Kidney tubule cell (primary cell): ENCODE results near the gene PARVG.
A peak's percentile ranks its signal among the peaks of the same experiment; 100 is the strongest.

Experiments used
- DNase-seq: peaks from one replicate; pipeline ENCODE4 v3.0.0-alpha.2; 2018; ENCODE audit warnings: low spot score

The PARVG gene

DNA sequence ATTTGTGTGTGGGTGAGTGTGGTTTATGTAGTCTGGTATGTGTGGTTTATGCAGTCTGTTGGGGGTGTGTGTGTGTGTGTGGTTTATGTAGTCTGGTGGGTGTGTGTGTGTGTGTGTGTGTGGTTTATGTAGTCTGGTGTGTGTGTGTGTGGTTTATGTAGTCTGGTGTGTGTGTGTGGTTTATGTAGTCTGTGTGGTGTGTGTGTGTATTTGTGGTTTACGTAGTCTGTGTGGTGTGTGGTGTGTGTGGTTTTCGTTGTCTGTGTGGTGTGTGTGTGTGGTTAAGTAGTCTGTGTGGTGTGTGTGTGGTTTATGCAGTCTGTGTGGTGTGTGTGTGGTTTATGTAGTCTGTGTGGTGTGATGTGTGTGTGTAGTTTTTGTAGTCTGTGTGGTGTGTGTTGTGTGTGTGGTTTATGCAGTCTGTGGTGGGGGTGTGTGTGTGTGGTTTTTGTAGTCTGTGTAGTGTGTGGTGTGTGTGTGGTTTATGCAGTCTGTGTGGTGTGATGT lies 26.2 kb upstream of the PARVG start:
- peak; percentile 71 for DNase-seq

DNA sequence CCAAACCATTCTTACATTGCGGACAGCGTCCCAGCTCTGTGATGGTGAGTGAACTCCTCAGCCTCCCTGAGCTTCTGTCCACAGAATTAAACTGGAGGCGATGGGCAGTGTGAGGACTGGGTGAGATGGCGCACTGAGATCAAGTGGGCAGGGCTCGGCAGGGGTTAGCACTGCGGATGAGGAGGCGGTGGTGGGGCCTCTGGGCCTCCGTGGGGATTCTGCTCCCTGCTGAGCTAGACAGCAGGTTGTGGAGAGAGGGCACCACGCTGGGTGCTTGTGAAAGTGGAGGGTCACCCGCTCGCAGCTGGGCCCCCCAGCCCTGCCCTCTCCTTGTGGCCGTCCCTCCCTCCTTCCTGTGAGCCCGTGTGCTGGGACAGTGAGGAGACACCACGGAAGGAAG lies 25.6 kb upstream of the PARVG start:
- DNase-seq, result no peak

DNA sequence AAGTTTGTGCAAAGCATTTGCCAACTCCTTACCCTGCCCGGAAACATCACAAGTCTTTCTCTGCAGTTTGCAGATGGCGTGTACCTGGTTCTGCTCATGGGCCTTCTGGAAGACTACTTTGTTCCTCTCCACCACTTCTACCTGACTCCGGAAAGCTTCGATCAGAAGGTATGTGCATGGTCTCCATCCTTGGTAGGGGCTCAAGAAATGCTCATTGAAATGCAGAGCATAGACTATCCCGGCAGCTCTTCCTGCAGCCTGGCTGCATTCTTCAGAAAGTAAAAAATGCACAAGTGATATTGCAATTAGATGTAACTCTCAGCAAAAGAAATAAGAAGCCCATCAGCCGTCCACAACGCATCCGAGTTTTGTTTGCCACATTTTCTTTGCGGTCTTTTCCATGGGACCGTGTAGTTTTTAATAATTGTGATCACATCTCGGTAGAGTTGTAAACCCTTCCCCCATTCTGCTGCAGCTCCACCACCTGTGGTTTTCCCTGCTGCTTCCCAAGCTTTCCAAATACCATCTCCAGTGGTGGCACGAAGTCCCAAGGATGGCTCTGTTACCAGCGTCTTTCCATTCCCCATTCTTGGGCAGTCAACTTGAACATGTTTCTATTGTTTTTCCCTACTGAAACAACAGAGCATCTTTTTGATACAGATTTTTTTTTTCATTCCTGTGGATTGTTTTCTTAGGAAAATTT lies 22.7 kb upstream of the PARVG start:
- DNase-seq, result no peak

DNA sequence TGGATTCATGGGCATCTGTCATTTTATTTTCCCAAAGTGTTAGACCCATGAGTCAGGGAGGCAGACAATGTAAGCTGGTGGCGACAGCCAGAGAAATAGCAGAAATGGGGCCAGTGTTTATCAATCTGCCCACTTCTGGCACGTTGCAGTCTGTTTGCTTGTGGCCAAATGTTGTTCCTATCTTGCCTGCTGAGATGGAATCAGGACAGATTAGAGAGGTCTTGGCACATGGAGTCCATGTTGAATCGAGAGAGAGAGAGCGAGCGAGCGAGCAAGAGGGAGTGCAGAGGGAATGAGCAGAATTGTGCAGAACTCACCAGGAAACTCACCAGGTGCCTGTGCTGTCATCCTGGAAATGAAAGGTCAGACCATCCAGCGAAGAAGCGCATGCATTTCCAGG lies 21.9 kb upstream of the PARVG start:
- DNase-seq, result no peak

DNA sequence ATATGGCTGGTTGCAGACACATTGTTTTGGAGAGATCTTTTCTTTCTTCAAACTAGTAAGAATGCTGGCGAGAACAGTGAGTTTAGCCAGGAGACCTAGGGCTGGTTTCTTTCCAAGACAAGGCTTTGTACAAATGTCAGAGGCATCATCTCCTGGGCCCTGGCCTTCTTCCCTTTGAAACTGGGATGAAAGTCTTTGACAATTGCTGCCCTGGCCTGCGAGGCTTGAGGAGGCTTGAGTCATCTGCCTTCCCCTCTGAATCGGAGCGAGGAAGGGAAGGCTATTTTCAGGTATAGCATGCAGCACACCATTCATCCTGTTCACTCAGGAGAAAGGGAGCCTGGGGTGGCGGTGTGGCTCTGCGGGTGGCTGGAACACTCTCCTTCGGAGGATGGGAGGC lies 21.5 kb upstream of the PARVG start:
- DNase-seq, result no peak

DNA sequence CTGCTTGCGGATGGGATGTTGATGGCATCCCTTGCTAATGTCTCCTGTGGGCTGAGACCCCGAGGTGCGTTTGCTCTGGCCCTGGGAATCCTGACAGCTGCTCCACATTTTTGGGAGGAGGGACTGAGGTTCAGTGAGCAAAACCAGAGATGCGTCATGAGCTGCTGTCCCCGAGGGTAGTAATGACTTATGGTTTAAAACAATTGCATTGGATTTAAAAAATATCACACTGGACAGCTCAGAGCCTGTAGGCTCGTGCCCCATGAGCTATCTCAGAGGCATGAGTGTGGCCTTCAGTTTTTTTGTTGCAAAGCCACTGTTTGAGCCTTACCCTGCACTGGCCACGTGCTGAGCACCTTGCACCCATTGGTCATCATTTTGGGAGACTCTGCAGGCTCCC lies 20.9 kb upstream of the PARVG start:
- DNase-seq, result no peak

DNA sequence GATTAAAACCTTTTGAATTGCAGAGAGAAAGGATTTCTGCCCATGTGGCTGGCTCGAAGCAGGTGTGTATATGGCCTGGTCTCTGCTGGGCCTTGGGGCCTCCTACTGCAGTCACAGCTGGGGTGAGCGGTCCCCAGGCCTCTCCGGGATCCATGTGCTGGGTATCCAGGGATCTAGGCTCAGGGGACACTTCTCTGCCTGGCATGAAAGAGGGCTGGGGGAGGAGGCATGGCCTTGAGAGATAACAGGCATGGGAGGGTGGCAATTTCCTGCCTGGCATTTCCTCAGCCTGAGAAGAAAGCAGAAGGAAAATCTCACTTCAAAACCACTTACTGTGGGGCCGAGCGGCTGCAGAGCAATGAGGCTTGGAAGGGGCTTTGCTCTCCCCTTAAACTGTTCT lies 20.3 kb upstream of the PARVG start:
- no peak for DNase-seq

DNA sequence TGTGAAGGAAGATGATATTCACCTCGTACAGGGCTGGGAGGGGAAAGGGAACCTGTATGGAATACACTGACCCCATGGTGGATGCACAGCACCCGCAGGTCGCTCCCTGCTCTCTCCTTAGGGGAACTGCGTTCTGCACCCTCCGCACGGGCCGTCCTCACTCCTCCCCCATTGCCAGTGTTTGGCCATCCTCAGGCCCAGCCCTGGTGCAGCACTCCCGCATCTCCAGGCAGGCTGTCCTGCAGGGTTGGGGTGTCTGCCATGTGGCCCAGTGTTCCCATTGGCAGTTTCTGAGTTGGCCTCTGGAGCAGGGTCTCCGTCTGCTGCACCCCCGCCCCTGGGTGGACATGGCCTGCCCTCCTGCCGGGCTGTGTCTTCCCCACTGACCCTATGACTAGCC lies 19.1 kb upstream of the PARVG start:
- no peak for DNase-seq

DNA sequence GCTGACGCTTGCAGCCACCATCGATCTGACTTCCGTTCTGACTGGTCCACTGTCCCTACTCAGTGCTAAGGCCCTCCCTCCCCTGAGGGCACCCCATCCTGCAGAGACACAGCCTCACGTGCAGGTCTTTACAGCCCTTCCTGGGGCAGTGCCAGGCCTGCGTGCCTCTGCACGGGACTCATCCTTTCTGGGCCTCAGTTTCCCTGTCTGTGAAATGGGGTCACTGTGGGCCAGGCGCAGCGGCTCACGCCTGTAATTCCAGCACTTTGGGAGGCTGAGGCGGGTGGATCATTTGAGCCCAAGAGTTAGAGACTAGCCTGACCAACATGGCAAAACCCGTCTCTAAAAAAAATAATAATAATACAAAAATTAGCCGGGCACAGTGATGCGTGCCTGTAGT lies 17.8 kb upstream of the PARVG start:
- DNase-seq, result no peak

DNA sequence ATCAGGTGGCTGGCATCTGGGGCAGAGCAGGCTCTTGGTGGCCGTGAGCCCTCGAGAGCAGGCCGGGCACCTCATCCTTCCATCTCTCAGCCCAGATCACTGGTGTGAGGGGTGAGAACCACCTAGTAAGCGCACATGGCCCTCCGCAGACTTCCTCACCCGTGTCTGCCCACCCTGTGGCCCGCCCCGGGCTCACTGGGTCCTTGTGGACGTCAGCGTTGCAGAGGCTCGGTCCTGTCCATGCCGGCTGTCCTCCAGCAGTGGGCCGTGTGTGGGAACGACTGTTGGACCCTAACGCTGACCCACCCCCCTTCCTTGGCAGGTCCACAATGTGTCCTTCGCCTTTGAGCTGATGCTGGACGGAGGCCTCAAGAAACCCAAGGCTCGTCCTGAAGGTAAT lies 17.2 kb upstream of the PARVG start:
- no peak for DNase-seq

DNA sequence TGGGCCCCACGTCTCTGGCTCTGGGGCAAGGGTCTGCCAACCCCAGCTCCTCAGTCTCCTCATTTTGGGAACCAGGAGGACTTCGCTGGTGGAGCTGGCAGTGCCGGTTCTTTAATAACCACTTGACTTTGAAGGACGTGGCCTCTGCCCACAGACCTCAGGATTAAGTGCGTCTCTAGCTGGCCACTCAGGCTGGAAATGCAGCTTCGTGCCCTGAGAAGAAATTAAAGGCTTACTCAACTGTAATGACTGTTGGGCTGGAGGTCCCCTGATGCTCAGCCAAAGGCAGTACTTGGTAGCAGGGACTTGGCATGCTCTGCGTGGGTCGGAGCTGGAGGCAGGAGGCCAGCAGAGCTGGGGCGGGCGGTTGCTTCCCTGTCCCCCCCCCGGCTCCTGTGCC lies 16.7 kb upstream of the PARVG start:
- DNase-seq, result no peak

DNA sequence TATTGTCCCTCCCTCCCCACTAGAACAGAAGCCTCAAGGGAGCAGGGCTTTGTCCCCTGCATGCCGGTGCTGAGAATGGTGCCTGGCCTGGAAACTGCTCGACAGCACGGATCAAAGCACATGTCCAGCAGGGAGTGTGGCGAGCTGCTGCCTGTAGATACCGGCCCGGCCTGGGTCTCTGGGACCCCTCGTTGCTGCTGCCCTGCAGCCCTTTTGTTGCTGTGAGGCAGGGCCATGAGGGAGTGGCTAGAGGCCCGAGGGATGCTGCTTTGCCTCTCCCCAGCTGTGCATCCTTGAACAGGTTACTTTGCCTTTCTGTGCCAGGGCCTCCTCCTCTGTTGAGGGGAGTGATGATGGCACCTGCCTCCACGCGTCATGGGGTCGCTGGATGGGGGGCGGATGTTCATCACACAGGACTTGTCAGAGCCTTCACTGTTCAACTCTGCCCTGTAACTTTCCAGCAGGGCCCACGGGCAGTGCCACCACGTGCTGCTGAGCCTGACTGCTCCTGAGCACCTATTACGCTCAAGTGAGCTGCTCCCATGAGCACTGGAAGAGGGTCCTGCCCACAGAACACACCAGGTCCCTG lies 15.3 kb upstream of the PARVG start:
- no peak for DNase-seq

DNA sequence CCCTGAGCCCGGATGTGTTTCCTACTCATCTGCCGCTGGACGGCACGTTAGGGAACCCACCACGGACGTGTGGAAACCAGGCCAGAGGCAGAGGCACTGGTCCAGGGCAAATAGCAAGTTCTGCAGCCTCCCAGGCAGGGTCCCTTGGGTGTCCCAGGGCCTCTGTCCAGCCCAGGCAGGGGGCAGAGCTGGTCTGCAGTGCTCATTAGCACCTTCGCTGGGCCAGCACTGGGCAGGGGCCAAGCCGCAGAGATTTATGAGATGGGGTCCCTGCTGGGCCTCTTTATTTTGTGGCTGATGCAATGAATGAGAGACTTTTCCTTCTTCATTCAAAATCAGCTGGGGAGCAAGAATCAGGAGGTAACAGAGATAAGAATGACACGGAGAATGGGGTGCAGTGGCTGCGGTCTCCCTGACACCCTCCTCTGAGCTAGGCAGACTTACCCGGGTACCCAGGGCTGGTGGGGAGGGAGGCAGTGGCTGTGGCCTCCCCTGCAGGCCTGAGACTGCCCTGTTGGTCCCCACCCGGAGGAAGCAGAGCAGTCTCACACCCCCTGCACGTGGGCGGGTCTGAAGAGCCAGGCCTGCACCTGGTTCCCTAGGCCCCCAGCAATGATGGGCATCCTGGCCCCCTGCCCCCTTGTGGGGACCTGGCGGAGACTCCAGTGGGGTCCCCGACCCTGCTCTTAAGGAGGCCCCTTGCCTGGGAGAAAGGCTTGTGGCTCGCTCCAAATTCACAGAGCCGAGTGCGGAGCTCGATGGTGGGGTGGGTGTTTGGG lies 14.0 kb upstream of the PARVG start:
- DNase-seq, result no peak

DNA sequence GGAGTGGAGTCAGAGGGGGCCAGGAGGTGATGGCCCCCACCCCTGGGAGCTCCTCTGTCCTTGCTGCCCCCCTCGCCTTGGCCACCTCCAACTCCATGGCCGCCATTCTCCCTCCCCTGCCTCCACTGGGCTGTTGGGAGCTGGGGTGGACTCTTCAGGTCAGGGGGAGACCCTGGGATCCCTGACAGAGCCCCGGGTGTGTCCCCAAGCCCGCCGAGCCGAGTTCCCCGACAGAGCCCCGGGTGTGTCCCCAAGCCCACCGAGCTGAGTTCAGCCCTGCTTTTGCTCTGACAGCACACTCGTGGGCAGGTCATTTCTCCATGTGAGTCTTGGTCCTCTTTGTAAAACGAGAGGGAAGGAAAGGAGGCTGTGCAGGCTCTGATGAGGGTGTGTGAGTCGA lies 13.2 kb upstream of the PARVG start:
- DNase-seq, result no peak

DNA sequence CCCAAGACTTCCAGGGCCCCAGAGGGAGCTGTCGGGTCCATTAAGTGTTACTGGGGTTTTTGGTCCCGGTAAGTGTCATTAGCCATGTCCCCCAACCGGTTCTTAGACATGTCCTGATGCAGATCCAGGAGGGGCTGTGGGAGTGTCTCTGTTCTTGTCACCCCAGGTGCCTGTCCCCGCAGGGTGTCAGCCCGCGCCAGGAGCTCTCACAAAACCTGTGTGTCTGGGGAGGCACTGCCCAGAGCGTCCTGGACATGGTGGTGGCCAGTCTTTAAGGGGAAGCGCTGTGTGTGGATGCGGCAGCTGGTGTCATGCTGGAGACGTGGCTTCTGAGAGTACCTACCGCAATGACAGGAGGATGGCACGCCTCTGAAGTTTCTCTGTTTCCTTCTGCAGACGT lies 12.5 kb upstream of the PARVG start:
- DNase-seq, result no peak

DNA sequence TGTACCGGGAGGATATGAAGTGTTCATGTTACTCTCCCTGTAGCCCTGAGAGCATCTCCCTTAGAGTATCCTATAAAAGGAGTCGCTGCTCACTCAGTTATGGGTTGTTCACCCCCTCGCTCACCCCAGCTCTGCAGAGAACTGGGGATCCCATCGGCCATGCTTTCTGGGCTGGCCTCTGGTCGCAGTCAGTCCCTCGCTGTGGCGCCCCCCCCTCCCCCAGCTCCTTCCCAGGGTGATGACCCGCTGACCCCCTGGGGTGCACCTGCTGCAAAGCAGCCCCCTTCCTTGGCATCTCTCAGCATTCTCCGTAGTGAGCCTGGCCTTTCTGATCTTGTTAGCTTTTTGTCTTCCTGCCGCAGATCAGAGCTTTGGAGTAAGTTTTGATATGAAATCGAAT lies 10.3 kb upstream of the PARVG start:
- no peak for DNase-seq

DNA sequence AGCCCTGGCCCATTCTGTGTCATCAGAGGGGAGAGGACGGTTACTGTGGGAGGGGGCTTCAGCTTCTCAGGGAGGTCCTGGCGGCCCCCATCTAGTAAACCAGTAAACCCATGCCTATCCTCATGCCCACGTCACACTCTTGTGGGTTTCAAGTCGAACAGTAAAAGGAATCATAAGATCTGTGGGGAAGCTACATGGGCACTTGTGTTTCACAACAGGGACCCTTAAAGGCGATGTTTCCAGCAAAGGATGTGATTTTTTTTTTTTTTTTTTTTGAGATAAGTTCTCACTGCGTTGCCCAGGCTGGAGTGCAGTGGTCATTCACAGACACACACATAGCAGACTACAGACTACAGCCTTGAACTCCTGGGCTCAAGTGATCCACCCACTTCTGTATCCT lies 9.2 kb upstream of the PARVG start:
- no peak for DNase-seq

DNA sequence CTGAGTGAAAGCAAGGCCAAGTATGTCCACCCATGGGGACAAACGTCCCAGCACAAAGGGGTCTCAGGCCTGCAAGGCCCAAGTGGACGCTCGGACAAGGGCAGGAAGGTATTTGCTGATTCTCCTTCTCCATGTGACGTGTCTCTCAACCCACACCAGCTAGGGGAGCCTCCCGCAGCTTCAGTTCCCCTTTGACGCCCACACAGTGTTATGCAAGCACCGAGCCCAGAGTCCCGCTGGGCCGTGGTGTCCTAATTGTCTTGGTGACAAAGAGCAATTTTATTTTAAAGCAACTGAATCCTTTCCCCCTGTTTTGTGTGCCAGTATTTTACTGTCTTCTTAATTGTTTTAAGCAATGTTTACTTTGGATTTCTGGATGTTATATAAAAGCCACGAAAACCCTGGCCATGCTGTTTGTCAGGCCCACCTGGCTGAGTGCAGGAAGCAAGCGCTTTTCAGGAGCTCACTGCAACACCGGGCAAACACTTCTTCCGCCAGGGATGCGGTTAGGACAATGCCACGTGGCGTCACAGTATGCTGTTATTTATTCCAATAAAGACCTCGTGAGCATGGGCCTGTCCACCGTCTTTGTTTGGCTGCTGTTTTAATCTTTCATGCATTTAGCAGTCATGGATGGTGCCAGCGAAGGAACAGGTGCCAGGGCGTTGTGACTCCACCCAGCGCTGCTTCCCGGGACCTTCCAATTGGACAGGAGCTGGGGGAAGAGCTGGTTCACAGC lies 8.2 kb upstream of the PARVG start:
- DNase-seq, result no peak

DNA sequence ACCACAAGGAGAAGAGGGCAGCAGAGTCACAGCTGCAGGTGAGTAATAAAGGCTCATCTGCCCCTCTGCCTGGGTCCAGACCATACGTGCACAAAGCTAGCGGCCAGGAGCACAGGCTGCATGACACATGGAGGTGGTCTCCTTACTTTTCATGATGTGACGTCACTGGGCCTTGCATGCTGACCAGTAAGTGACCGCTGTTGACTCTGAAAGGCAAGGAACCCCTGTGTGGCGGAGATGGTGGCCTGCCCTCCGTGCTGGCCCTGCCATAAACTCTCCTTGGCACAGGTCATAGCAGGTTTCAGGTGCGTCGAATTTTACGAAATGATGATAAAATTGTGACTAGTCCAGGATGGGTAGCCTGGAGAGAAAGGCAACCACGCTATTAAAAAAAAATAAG lies 7.6 kb upstream of the PARVG start:
- DNase-seq, result no peak

DNA sequence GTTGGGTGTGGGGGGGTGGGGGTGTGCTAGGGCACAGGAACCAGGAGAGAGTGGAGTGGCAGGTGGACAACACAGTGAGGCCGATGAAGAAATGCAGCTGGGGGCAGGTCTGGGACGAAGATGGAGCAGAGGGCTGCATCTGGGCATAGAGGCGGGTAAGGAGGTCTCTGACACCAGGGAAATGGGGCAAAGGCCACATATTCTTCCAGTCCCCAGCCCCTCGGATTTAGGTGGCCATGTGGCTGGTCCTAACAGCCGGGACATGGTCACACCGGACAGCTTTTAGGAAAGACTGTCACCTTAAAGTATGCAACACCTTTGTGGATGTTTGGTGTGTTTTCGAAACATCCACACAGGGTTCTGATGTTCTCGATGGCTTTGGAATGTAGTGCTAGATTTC lies 5.0 kb upstream of the PARVG start:
- DNase-seq, result no peak

DNA sequence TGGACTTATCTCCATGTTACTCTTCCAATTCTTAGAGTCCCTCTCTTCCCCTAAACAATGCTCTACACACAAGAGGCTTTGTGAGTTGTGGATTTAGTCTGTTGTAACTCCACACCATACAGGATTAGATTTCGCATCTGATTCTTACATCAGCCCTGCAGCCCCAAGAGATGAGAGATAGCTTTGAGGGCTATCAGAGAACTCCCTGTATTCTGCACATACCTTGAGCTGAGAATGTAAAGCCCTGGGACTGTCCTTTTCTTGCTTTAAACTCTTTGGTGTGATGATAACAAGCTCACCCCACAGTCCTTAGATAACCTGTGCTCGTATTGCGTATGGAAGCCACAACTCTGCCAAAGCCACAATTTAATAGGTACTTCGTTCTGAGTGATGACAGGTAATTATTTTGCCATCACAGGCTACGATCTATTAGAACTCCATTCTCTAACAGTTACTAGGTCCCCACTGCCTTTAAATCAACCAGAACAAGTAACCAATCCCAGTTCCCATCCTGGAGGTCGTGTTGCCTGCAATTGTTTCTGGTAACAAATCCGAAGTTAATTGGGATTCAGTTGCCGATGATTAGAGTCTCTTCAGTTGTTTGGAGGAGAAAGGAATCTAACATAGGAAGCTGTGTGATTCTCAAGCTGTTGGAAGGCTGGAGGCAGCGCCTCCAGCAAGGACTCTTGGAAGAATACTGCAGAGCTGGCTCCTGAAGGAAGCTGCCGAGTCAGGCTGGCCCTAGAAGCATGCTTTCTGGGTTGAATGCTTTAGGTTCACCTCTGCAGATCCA lies 1.3 kb upstream of the PARVG start:
- no peak for DNase-seq
